ENCODE measurements around the gene NTN1.

GRCh38 chr17:9006175-9006767 is 15.0 kb upstream of the NTN1 start:
- no peak for TF ChIP-seq CTCF (IDR thresholded peaks at IDR 0.05; ENCODE audit: low read depth, low read length, poor library complexity, severe bottlenecking)
- TF ChIP-seq EZH2phosphoT487 (IDR thresholded peaks at IDR 0.05; ENCODE audit: borderline replicate concordance, low read length) = no peak

All from DOHH2 (cell line).